IMR-90 (cell line): ENCODE data around the gene REPIN1. TPM values are rescaled to one million over a fixed set of nuclear protein-coding genes. Genes with fewer than 3 reads are reported as not detected.

Experiments
- ATAC-seq: fragments of 200-7000 bp; cut with Tn5 transposase; 2 replicates; pipeline ENCODE4 v1.9.1; 2020; ENCODE audit warnings: low read depth, mild to moderate bottlenecking, moderate library complexity
- BruUV-seq: library from RNA; stranded (reverse); fragments of 400-500 nt; replicated peaks from 2 replicates; lab custom pipeline; 2021; lab: Mats Ljungman, UMichigan
- CTCF ChIA-PET: fragments of 300-600 bp; formaldehyde crosslinking; extraction: SDS; loops from one replicate; lab custom pipeline; 2021; ENCODE audit warnings: antibody characterized with exemption; lab: Yijun Ruan, JAX
- POLR2A ChIA-PET: fragments of 300-600 bp; sonication (Branson Sonifier 250); formaldehyde crosslinking; loops from one replicate; lab custom pipeline; 2022; ENCODE audit warnings: antibody characterized with exemption; ENCODE audit not compliant: unreplicated experiment; lab: Charles Lee
- DNase-seq: peaks from one replicate; pipeline ENCODE4 v3.0.0; 2013
- H2AFZ ChIP-seq: replicated peaks from 2 replicates; pipeline ENCODE3; 2013; ENCODE audit warnings: low read length, mild to moderate bottlenecking; ENCODE audit not compliant: poor library complexity
- H2AK5ac ChIP-seq: 2 replicates; pipeline ENCODE4 v1.6.1; 2013; ENCODE audit warnings: low read depth, low read length, inconsistent platforms
- H2AK9ac ChIP-seq: replicated peaks from 2 replicates; pipeline ENCODE3; 2013; ENCODE audit warnings: mild to moderate bottlenecking, low read depth, low read length, moderate library complexity; ENCODE audit not compliant: poor library complexity
- H2BK120ac ChIP-seq: 2 replicates; pipeline ENCODE4 v1.6.1; 2013; ENCODE audit warnings: low read depth, low read length, inconsistent platforms
- H2BK15ac ChIP-seq: 3 replicates; pipeline ENCODE4 v1.6.1; 2013; ENCODE audit warnings: low read depth, low read length, inconsistent platforms
- H2BK20ac ChIP-seq: 2 replicates; pipeline ENCODE4 v1.6.1; 2013; ENCODE audit warnings: low read depth, mild to moderate bottlenecking, inconsistent platforms, low read length, moderate library complexity
- H2BK5ac ChIP-seq: 2 replicates; pipeline ENCODE4 v1.6.1; 2013; ENCODE audit warnings: mild to moderate bottlenecking, low read depth, low read length, inconsistent platforms; ENCODE audit not compliant: poor library complexity, severe bottlenecking
- H3K14ac ChIP-seq: replicated peaks from 2 replicates; pipeline ENCODE4 v1.6.1; 2013; ENCODE audit warnings: low read depth, low read length, inconsistent platforms
- H3K18ac ChIP-seq: 2 replicates; pipeline ENCODE4 v1.6.1; 2013; ENCODE audit warnings: low read depth, low read length, control low read depth
- H3K23ac ChIP-seq: 2 replicates; pipeline ENCODE4 v1.6.1; 2013; ENCODE audit warnings: low read depth, low read length, inconsistent platforms
- H3K27ac ChIP-seq: 2 replicates; pipeline ENCODE4 v1.5.1; 2013; ENCODE audit warnings: mild to moderate bottlenecking, control low read depth, low read length; ENCODE audit not compliant: insufficient read depth
- H3K27me3 ChIP-seq: 2 replicates; pipeline ENCODE4 v1.6.1; 2013; ENCODE audit warnings: low read length; ENCODE audit not compliant: control insufficient read depth, insufficient read depth
- H3K36me3 ChIP-seq: 2 replicates; pipeline ENCODE4 v1.6.1; 2013; ENCODE audit warnings: low read length, mixed read lengths; ENCODE audit not compliant: control insufficient read depth, insufficient read depth
- H3K4ac ChIP-seq: 2 replicates; pipeline ENCODE4 v1.6.1; 2013; ENCODE audit warnings: low read depth, low read length, inconsistent platforms
- H3K4me1 ChIP-seq: 2 replicates; pipeline ENCODE4 v1.6.1; 2013; ENCODE audit warnings: low read length, mixed read lengths; ENCODE audit not compliant: control insufficient read depth, insufficient read depth
- H3K4me2 ChIP-seq: 2 replicates; pipeline ENCODE4 v1.6.1; 2013; ENCODE audit warnings: low read depth, mild to moderate bottlenecking, control low read depth, low read length, moderate library complexity
- H3K4me3 ChIP-seq: 2 replicates; pipeline ENCODE4 v1.5.1; 2013; ENCODE audit warnings: low read depth, mild to moderate bottlenecking, control low read depth, low read length, moderate library complexity; ENCODE audit not compliant: insufficient read depth
- H3K56ac ChIP-seq: 2 replicates; pipeline ENCODE4 v1.6.1; 2013; ENCODE audit warnings: low read length, inconsistent platforms; ENCODE audit not compliant: insufficient read depth; ENCODE audit errors: extremely low read depth
- H3K79me1 ChIP-seq, 2 experiments: 2 replicates each; pipeline ENCODE4 v1.6.1; 2013; ENCODE audit warnings: low read length in 2 of 2, inconsistent platforms in 1 of 2, low read depth in 1 of 2
- H3K9ac ChIP-seq: 2 replicates; pipeline ENCODE4 v1.6.1; 2013; ENCODE audit warnings: low read depth, low read length, control low read depth
- H3K9me1 ChIP-seq: 2 replicates; pipeline ENCODE4 v1.6.1; 2013; ENCODE audit warnings: low read length, inconsistent platforms; ENCODE audit not compliant: insufficient read depth
- H3K9me3 ChIP-seq: 2 replicates; pipeline ENCODE4 v1.6.1; 2013; ENCODE audit warnings: low read length; ENCODE audit not compliant: control insufficient read depth, insufficient read depth
- H4K20me1 ChIP-seq: 2 replicates; pipeline ENCODE4 v1.6.1; 2013; ENCODE audit warnings: low read length, inconsistent platforms; ENCODE audit not compliant: insufficient read depth
- H4K5ac ChIP-seq: 2 replicates; pipeline ENCODE4 v1.6.1; 2013; ENCODE audit warnings: mild to moderate bottlenecking, low read depth, low read length, control low read depth
- H4K8ac ChIP-seq, 2 experiments: 2 replicates each; pipeline ENCODE4 v1.6.1; 2013; ENCODE audit warnings: low read depth in 2 of 2, low read length in 2 of 2, control low read depth in 1 of 2, inconsistent platforms in 1 of 2
- H4K91ac ChIP-seq: 2 replicates; pipeline ENCODE4 v1.6.1; 2013; ENCODE audit warnings: low read depth, low read length, inconsistent platforms; ENCODE audit not compliant: insufficient read depth
- RCOR1 ChIP-seq: IDR thresholded peaks from 2 replicates; pipeline ENCODE4 v1.6.1; 2012; ENCODE audit warnings: mild to moderate bottlenecking, low read length, improper control_type of control experiment; ENCODE audit not compliant: insufficient replicate concordance
- WGBS, 2 experiments: methylation state at CpG; one replicate each; pipeline versions ENCODE4 v1.1.5 to v1.1.7; 2013; ENCODE audit warnings: missing lambda C conversion rate in 2 of 2; ENCODE audit not compliant: insufficient read length in 1 of 2; ENCODE audit errors: extremely low coverage in 2 of 2; 5-methylcytosine and 5-hydroxymethylcytosine counted together
- dilution Hi-C: fragments of 300-500 bp; cut with HindIII; formaldehyde crosslinking; loops from one replicate; pipeline ENCODE4 v1.14.3; 2018; ENCODE audit warnings: low sequenced_read_pairs; ENCODE audit not compliant: unreplicated experiment
- in situ Hi-C: fragments of 300-500 bp; cut with MboI; formaldehyde crosslinking; loops from 3 replicates; pipeline ENCODE4 v1.14.3; 2019; ENCODE audit warnings: low sequenced_read_pairs, inconsistent platforms, mixed read lengths
- intact Hi-C: fragments of 100-400 bp; cut with micrococcal nuclease; formaldehyde crosslinking; loops from 2 replicates; pipeline ENCODE4 v1.10.0; 2022
- polyA plus RNA-seq, 3 experiments: library from polyadenylated mRNA; depleted of rRNA; stranded (reverse); fragments of >200 nt; gene quantifications; 2 replicates each; pipeline ENCODE4 v1.2.3, GENCODE V29; 2012; ENCODE audit warnings: low replicate concordance in 1 of 3
- total RNA-seq: library from RNA; depleted of rRNA; stranded (reverse); fragments of >200 nt; gene quantifications from 2 replicates; pipeline ENCODE4 v1.2.3, GENCODE V29; 2012

REPIN1 gene
- total and polyA plus RNA-seq, 2 of the 4 experiments (the other 2 are of a cell fraction) = 19.4 to 50.6 TPM

GRCh38 chr7:150327308-150327707 is 41.3 kb upstream of the REPIN1 start:
- H3K14ac ChIP-seq = no peak overlapping the region
- ChIA-PET POLR2A (no interaction called here), CTCF (no interaction called here)
- H3K9me3 ChIP-seq = no peaks in the 10 kb centered on the region
- no peak overlapping the region for H2BK120ac ChIP-seq
- H3K23ac ChIP-seq = no peak overlapping the region
- H2BK15ac ChIP-seq = no peak overlapping the region
- no peak overlapping the region for H2BK20ac ChIP-seq
- H3K9me1 ChIP-seq = no peaks in the 10 kb centered on the region
- DNase-seq (no peak), ATAC-seq (no peak)
- H2AFZ ChIP-seq = no peak overlapping the region
- H3K4me2 ChIP-seq = no peak overlapping the region
- no peak overlapping the region for H3K4ac ChIP-seq
- H3K4me3 ChIP-seq = no peak overlapping the region
- H2AK5ac ChIP-seq = no peak overlapping the region
- no CpG with 5 or more reads among the region's 3 CpGs for WGBS, 2 experiments
- dilution Hi-C loops (no loop called here), intact Hi-C loops (no loop called here), in situ Hi-C loops (no loop called here)
- no peaks in the 10 kb centered on the region for H4K20me1 ChIP-seq
- TF ChIP-seq RCOR1 = no peak
- no peaks in the 10 kb centered on the region for H3K36me3 ChIP-seq
- no peak overlapping the region for H3K18ac ChIP-seq
- H4K8ac ChIP-seq = no peak overlapping the region
- H4K91ac ChIP-seq = no peak overlapping the region
- no peak overlapping the region for H3K56ac ChIP-seq
- no peak overlapping the region for H2AK9ac ChIP-seq
- no TSS peak for BruUV-seq
- H2BK5ac ChIP-seq = no peak overlapping the region
- H3K4me1 ChIP-seq = peaks cover 10% of the 10 kb centered on the region; the same call in 1 of the 2 replicates
- no peak overlapping the region for H3K9ac ChIP-seq
- no peaks in the 10 kb centered on the region; the same call in 1 of the 2 replicates for H3K27me3 ChIP-seq
- H4K5ac ChIP-seq = no peak overlapping the region
- no peak overlapping the region for H3K27ac ChIP-seq
- no peaks in the 10 kb centered on the region for H3K79me1 ChIP-seq
